Astrocyte (in vitro differentiated cells and primary cell): ENCODE results near the gene TFF3. TPM values are rescaled to one million over a fixed set of nuclear protein-coding genes. Genes with fewer than 3 reads are reported as not detected.

ENCODE experiments used
- DNase-seq: peaks from one replicate; pipeline ENCODE4 v3.0.0-alpha.2; 2010; ENCODE audit warnings: low read depth
- FAIRE-seq: peaks from 2 replicates; lab custom pipeline; 2011; peaks lifted over from hg19 to GRCh38; lab: Jason Lieb, UNC
- H2AFZ ChIP-seq: 2 replicates; pipeline ENCODE4 v1.6.0; 2012; ENCODE audit warnings: low read depth, low read length, inconsistent platforms
- H3K27ac ChIP-seq: 2 replicates; pipeline ENCODE4 v1.5.1; 2011; ENCODE audit warnings: low read depth, low read length, inconsistent platforms
- H3K27me3 ChIP-seq: 2 replicates; pipeline ENCODE4 v1.6.0; 2011; ENCODE audit warnings: low read length, inconsistent platforms; ENCODE audit not compliant: insufficient read depth
- H3K36me3 ChIP-seq: 2 replicates; pipeline ENCODE4 v1.5.1; 2011; ENCODE audit warnings: low read length, inconsistent platforms; ENCODE audit not compliant: insufficient read depth
- H3K4me1 ChIP-seq: 2 replicates; pipeline ENCODE4 v1.5.1; 2011; ENCODE audit warnings: low read length, inconsistent platforms; ENCODE audit not compliant: insufficient read depth
- H3K4me2 ChIP-seq: 2 replicates; pipeline ENCODE4 v1.6.0; 2012; ENCODE audit warnings: low read length, inconsistent platforms
- H3K4me3 ChIP-seq: 2 replicates; pipeline ENCODE4 v1.5.1; 2011; ENCODE audit warnings: low read depth, mild to moderate bottlenecking, low read length, inconsistent platforms; ENCODE audit not compliant: insufficient read depth
- H3K79me2 ChIP-seq: 2 replicates; pipeline ENCODE4 v1.6.0; 2012; ENCODE audit warnings: mild to moderate bottlenecking, low read length, inconsistent platforms; ENCODE audit not compliant: insufficient read depth
- H3K9ac ChIP-seq: 2 replicates; pipeline ENCODE4 v1.6.0; 2012; ENCODE audit warnings: mild to moderate bottlenecking, low read length, inconsistent platforms
- H3K9me3 ChIP-seq: 2 replicates; pipeline ENCODE4 v1.5.1; 2012; ENCODE audit warnings: low read depth, mild to moderate bottlenecking, low read length, inconsistent platforms; ENCODE audit not compliant: insufficient read depth
- H4K20me1 ChIP-seq: 2 replicates; pipeline ENCODE4 v1.6.0; 2012; ENCODE audit warnings: low read length, inconsistent platforms; ENCODE audit not compliant: insufficient read depth
- H3K27ac Mint-ChIP-seq: one replicate; pipeline ENCODE4 v1.8.0; 2021; ENCODE audit warnings: mild to moderate bottlenecking, mixed read lengths; ENCODE audit not compliant: unreplicated experiment
- H3K27me3 Mint-ChIP-seq: one replicate; pipeline ENCODE4 v1.8.0; 2021; ENCODE audit warnings: low read depth, mixed read lengths; ENCODE audit not compliant: unreplicated experiment
- H3K36me3 Mint-ChIP-seq: one replicate; pipeline ENCODE4 v1.8.0; 2021; ENCODE audit warnings: low read depth, mixed read lengths; ENCODE audit not compliant: unreplicated experiment
- H3K4me1 Mint-ChIP-seq: one replicate; pipeline ENCODE4 v1.8.0; 2021; ENCODE audit warnings: low read depth, mixed read lengths; ENCODE audit not compliant: unreplicated experiment
- H3K4me3 Mint-ChIP-seq: one replicate; pipeline ENCODE4 v1.8.0; 2021; ENCODE audit warnings: mild to moderate bottlenecking, moderate library complexity, mixed read lengths; ENCODE audit not compliant: unreplicated experiment
- H3K9me3 Mint-ChIP-seq: one replicate; pipeline ENCODE4 v1.8.0; 2021; ENCODE audit warnings: mild to moderate bottlenecking, mixed read lengths; ENCODE audit not compliant: unreplicated experiment
- CTCF ChIP-seq: IDR thresholded peaks from 2 replicates; pipeline ENCODE4 v1.5.1; 2011; ENCODE audit warnings: low read depth, mild to moderate bottlenecking, inconsistent platforms, low read length, moderate library complexity; ENCODE audit not compliant: insufficient read depth
- EZH2 ChIP-seq: IDR thresholded peaks from 2 replicates; pipeline ENCODE4 v1.6.1; 2012; ENCODE audit warnings: mild to moderate bottlenecking, low read length, inconsistent platforms; ENCODE audit not compliant: insufficient read depth
- total RNA-seq: library from RNA; stranded (reverse); gene quantifications from 2 replicates; pipeline ENCODE4 v1.2.1, GENCODE V29; 2021

Gene TFF3
- total RNA-seq, 1 donor from 2014 or later, result not detected

- no peak overlapping the region for H3K4me3 ChIP-seq
- no peak overlapping the region for H3K4me3 Mint-ChIP-seq
- H3K9ac ChIP-seq, result no peak overlapping the region
- no peak overlapping the region for H3K27ac ChIP-seq
- no peaks in the 10 kb centered on the region for H3K4me1 ChIP-seq
- H4K20me1 ChIP-seq, result no peaks in the 10 kb centered on the region
- no peak overlapping the region for H3K27ac Mint-ChIP-seq
- no peak overlapping the region for H3K4me2 ChIP-seq
- H3K27me3 Mint-ChIP-seq, result peaks cover 15% of the 10 kb centered on the region
- no peaks in the 10 kb centered on the region for H3K27me3 ChIP-seq
- FAIRE-seq (no peak), DNase-seq (no peak)
- no peaks in the 10 kb centered on the region for H3K79me2 ChIP-seq
- no peaks in the 10 kb centered on the region for H3K36me3 Mint-ChIP-seq
- no peak for TF ChIP-seq EZH2
- H3K36me3 ChIP-seq, result no peaks in the 10 kb centered on the region
- H3K9me3 ChIP-seq, result no peaks in the 10 kb centered on the region
- H3K4me1 Mint-ChIP-seq, result no peaks in the 10 kb centered on the region
- H3K9me3 Mint-ChIP-seq, result peaks cover 3% of the 10 kb centered on the region
- no peak overlapping the region for H2AFZ ChIP-seq
These were observed 28.3 kb upstream of the TFF3 start for GRCh38 chr21:42343556-42343955.

- H2AFZ ChIP-seq, result no peak overlapping the region
- H3K27me3 Mint-ChIP-seq, result peaks cover 14% of the 10 kb centered on the region
- H3K9ac ChIP-seq, result no peak overlapping the region
- FAIRE-seq (no peak), DNase-seq (no peak)
- H3K36me3 ChIP-seq, result no peaks in the 10 kb centered on the region
- H3K4me1 Mint-ChIP-seq, result no peaks in the 10 kb centered on the region
- peaks cover under 1% of the 10 kb centered on the region for H3K4me1 ChIP-seq
- no peak overlapping the region for H3K4me3 ChIP-seq
- no peak overlapping the region for H3K4me2 ChIP-seq
- no peak overlapping the region for H3K27ac ChIP-seq
- H3K27me3 ChIP-seq, result no peaks in the 10 kb centered on the region
- H3K9me3 ChIP-seq, result no peaks in the 10 kb centered on the region
- no peak overlapping the region for H3K27ac Mint-ChIP-seq
- H4K20me1 ChIP-seq, result no peaks in the 10 kb centered on the region
- peaks cover 2% of the 10 kb centered on the region for H3K9me3 Mint-ChIP-seq
- H3K36me3 Mint-ChIP-seq, result no peaks in the 10 kb centered on the region
- H3K4me3 Mint-ChIP-seq, result no peak overlapping the region
- H3K79me2 ChIP-seq, result no peaks in the 10 kb centered on the region
- no peak for TF ChIP-seq CTCF
- no peak for TF ChIP-seq EZH2
These were observed 27.9 kb upstream of the TFF3 start for GRCh38 chr21:42343101-42343500.

- Histone ChIP-seq H3K4me1 (peaks cover 5% of the 10 kb centered on the region), H2AFZ (no peak overlapping the region), H3K27ac (no peak overlapping the region), H3K27me3 (peaks cover 9% of the 10 kb centered on the region), H3K4me2 (no peak overlapping the region), H3K9ac (no peak overlapping the region), H3K4me3 (no peak overlapping the region), H4K20me1 (no peaks in the 10 kb centered on the region), H3K9me3 (no peaks in the 10 kb centered on the region), H3K36me3 (no peaks in the 10 kb centered on the region), H3K79me2 (no peaks in the 10 kb centered on the region)
- H3K4me3 Mint-ChIP-seq, result no peak overlapping the region
- H3K36me3 Mint-ChIP-seq, result no peaks in the 10 kb centered on the region
- TF ChIP-seq CTCF, result no peak
- no peak for TF ChIP-seq EZH2
- no peak overlapping the region for H3K27ac Mint-ChIP-seq
- no peaks in the 10 kb centered on the region for H3K9me3 Mint-ChIP-seq
- peaks cover 12% of the 10 kb centered on the region for H3K27me3 Mint-ChIP-seq
- no peaks in the 10 kb centered on the region for H3K4me1 Mint-ChIP-seq
- FAIRE-seq, result no peak
- no peak for DNase-seq
These were observed 26.8 kb upstream of the TFF3 start for GRCh38 chr21:42341776-42342542.
